HepG2 (cell line): ENCODE data around the gene TTC8.

ENCODE experiments used
- ERF ChIP-seq: IDR thresholded peaks from 2 replicates; pipeline ENCODE4 v1.6.1; 2018; ENCODE audit warnings: missing biosample characterization, missing genetic modification reagents
- FOSL1 ChIP-seq: sonication (generic); formaldehyde crosslinking; IDR thresholded peaks from 2 replicates; pipeline ENCODE4 v1.9.0; 2021; ENCODE audit warnings: missing genetic modification reagents, borderline replicate concordance
- GATAD2A ChIP-seq: IDR thresholded peaks from 2 replicates; pipeline ENCODE4 v1.6.1; 2016
- ZNF484 ChIP-seq: sonication (generic); formaldehyde crosslinking; IDR thresholded peaks from 2 replicates; pipeline ENCODE4 v1.5.1; 2020; ENCODE audit warnings: mild to moderate bottlenecking, low read depth, missing genetic modification reagents, borderline replicate concordance
- TF ChIP-seq, protein P1 (sequence below): sonication (generic); formaldehyde crosslinking; IDR thresholded peaks from 2 replicates; pipeline ENCODE4 v1.5.1; 2020; ENCODE audit warnings: missing genetic modification reagents, mild to moderate bottlenecking, borderline replicate concordance
- TF ChIP-seq, protein P2 (sequence below): sonication (generic); formaldehyde crosslinking; IDR thresholded peaks from 2 replicates; pipeline ENCODE4 v1.8.0; 2022; ENCODE audit warnings: low read depth, missing genetic modification reagents
- TF ChIP-seq, protein P3 (sequence below): sonication (generic); formaldehyde crosslinking; IDR thresholded peaks from 2 replicates; pipeline ENCODE4 v1.5.0; 2020; ENCODE audit warnings: mild to moderate bottlenecking, missing genetic modification reagents, moderate library complexity
- TF ChIP-seq, protein P4 (sequence below): sonication (generic); formaldehyde crosslinking; IDR thresholded peaks from 2 replicates; pipeline ENCODE4 v1.4.0; 2020; ENCODE audit warnings: mild to moderate bottlenecking, missing genetic modification reagents
- TF ChIP-seq, protein P5 (sequence below): sonication (generic); formaldehyde crosslinking; conservative IDR thresholded peaks from 2 replicates; pipeline ENCODE4 v1.8.0; 2022; ENCODE audit warnings: low read depth, missing genetic modification reagents
- TF ChIP-seq, protein P6 (sequence below): sonication (generic); formaldehyde crosslinking; IDR thresholded peaks from 2 replicates; pipeline ENCODE4 v1.4.0; 2020; ENCODE audit warnings: missing genetic modification reagents, borderline replicate concordance

DNA sequence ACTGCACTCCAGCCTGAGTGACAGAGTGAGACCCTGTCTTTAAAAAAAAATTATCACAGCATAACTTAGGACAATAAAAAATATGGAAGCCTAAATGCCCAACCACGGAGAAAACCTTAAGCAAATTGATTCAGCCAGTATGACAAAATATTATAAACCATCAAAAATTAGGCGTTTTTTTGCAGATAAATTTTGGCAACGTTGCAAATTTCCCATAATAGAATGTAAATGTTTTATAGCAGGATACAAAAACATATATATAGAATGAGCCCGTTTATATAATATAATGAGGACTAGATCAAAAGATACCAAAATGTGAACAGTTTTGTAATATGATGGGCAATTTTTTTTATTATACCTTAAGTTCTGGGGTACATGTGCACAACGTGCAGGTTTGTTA is 24.9 kb upstream of the TTC8 start:
- TF ChIP-seq GATAD2A (CRISPR knock-in tag) (no peak), FOSL1 (CRISPR knock-in tag) (no peak), ERF (CRISPR knock-in tag) (no peak), ZNF484 (CRISPR knock-in tag) (no peak)
- TF ChIP-seq, protein P1, sequence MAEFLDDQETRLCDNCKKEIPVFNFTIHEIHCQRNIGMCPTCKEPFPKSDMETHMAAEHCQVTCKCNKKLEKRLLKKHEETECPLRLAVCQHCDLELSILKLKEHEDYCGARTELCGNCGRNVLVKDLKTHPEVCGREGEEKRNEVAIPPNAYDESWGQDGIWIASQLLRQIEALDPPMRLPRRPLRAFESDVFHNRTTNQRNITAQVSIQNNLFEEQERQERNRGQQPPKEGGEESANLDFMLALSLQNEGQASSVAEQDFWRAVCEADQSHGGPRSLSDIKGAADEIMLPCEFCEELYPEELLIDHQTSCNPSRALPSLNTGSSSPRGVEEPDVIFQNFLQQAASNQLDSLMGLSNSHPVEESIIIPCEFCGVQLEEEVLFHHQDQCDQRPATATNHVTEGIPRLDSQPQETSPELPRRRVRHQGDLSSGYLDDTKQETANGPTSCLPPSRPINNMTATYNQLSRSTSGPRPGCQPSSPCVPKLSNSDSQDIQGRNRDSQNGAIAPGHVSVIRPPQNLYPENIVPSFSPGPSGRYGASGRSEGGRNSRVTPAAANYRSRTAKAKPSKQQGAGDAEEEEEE, result no peak
- TF ChIP-seq, protein P2, sequence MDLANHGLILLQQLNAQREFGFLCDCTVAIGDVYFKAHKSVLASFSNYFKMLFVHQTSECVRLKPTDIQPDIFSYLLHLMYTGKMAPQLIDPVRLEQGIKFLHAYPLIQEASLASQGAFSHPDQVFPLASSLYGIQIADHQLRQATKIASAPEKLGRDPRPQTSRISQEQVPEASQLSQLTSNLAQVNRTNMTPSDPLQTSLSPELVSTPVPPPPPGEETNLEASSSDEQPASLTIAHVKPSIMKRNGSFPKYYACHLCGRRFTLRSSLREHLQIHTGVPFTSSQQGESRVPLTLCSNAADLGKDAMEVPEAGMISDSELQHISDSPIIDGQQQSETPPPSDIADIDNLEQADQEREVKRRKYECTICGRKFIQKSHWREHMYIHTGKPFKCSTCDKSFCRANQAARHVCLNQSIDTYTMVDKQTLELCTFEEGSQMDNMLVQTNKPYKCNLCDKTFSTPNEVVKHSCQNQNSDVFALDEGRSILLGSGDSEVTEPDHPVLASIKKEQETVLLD (CRISPR knock-in tag), result no peak
- TF ChIP-seq, protein P3, sequence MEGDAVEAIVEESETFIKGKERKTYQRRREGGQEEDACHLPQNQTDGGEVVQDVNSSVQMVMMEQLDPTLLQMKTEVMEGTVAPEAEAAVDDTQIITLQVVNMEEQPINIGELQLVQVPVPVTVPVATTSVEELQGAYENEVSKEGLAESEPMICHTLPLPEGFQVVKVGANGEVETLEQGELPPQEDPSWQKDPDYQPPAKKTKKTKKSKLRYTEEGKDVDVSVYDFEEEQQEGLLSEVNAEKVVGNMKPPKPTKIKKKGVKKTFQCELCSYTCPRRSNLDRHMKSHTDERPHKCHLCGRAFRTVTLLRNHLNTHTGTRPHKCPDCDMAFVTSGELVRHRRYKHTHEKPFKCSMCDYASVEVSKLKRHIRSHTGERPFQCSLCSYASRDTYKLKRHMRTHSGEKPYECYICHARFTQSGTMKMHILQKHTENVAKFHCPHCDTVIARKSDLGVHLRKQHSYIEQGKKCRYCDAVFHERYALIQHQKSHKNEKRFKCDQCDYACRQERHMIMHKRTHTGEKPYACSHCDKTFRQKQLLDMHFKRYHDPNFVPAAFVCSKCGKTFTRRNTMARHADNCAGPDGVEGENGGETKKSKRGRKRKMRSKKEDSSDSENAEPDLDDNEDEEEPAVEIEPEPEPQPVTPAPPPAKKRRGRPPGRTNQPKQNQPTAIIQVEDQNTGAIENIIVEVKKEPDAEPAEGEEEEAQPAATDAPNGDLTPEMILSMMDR (CRISPR knock-in tag), result no peak
- TF ChIP-seq, protein P4, sequence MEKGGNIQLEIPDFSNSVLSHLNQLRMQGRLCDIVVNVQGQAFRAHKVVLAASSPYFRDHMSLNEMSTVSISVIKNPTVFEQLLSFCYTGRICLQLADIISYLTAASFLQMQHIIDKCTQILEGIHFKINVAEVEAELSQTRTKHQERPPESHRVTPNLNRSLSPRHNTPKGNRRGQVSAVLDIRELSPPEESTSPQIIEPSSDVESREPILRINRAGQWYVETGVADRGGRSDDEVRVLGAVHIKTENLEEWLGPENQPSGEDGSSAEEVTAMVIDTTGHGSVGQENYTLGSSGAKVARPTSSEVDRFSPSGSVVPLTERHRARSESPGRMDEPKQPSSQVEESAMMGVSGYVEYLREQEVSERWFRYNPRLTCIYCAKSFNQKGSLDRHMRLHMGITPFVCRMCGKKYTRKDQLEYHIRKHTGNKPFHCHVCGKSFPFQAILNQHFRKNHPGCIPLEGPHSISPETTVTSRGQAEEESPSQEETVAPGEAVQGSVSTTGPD (CRISPR knock-in tag), result no peak
- TF ChIP-seq, protein P5, sequence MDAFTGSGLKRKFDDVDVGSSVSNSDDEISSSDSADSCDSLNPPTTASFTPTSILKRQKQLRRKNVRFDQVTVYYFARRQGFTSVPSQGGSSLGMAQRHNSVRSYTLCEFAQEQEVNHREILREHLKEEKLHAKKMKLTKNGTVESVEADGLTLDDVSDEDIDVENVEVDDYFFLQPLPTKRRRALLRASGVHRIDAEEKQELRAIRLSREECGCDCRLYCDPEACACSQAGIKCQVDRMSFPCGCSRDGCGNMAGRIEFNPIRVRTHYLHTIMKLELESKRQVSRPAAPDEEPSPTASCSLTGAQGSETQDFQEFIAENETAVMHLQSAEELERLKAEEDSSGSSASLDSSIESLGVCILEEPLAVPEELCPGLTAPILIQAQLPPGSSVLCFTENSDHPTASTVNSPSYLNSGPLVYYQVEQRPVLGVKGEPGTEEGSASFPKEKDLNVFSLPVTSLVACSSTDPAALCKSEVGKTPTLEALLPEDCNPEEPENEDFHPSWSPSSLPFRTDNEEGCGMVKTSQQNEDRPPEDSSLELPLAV (CRISPR knock-in tag), result no peak
- TF ChIP-seq, protein P6, sequence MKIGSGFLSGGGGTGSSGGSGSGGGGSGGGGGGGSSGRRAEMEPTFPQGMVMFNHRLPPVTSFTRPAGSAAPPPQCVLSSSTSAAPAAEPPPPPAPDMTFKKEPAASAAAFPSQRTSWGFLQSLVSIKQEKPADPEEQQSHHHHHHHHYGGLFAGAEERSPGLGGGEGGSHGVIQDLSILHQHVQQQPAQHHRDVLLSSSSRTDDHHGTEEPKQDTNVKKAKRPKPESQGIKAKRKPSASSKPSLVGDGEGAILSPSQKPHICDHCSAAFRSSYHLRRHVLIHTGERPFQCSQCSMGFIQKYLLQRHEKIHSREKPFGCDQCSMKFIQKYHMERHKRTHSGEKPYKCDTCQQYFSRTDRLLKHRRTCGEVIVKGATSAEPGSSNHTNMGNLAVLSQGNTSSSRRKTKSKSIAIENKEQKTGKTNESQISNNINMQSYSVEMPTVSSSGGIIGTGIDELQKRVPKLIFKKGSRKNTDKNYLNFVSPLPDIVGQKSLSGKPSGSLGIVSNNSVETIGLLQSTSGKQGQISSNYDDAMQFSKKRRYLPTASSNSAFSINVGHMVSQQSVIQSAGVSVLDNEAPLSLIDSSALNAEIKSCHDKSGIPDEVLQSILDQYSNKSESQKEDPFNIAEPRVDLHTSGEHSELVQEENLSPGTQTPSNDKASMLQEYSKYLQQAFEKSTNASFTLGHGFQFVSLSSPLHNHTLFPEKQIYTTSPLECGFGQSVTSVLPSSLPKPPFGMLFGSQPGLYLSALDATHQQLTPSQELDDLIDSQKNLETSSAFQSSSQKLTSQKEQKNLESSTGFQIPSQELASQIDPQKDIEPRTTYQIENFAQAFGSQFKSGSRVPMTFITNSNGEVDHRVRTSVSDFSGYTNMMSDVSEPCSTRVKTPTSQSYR (CRISPR knock-in tag), result no peak
